Stimulated activated CD8-positive, alpha-beta memory T cell treated with anti-CD3 and anti-CD28 coated beads, Interleukin-7, amount 100 ng/mL, for 24 hours (primary cell): ENCODE results near the gene WNT1.

ENCODE experiments used
- DNase-seq: peaks from one replicate; pipeline ENCODE4 v3.0.0-alpha.2; 2020; ENCODE audit warnings: low read depth

The WNT1 gene

DNA sequence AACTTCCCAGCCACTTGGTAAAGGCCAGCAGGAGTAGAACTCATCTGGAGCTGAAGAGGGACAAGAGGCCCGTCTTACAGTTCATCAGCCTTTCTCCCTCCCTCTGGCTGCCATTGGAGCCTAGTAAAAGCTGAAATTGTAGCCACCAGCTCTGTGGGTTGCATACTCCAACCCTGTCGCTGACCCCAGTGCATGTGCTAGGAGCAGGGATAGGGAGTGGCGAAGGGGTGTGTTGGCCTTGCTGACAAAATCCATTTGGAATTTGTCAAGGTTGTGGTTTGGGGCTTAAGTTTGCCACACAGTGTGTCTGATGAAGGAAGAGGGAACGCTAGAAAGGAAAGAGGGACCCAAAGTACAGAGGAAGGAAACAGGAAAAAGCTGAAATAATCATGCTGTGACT, 16.8 kb upstream of the WNT1 start:
- no peak for DNase-seq

DNA sequence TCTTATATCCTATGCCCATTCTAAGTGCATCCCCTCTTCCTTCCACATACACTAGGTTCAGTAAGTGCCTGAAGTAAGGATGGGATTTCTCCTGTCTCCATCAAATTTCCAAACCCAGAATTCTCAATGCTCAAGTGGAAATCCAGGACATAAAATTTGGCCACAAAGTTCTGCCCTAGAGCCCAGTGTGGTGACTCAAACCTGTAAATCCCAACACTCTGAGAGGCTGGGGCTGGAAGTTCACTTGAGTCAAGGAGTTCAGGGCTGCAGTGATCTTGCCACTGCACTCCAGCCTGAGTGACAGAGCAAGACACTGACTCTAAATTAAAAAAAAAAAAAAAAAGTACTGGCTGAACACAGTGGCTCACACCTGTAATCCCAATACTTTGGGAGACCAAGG, 16.3 kb upstream of the WNT1 start:
- DNase-seq = no peak

DNA sequence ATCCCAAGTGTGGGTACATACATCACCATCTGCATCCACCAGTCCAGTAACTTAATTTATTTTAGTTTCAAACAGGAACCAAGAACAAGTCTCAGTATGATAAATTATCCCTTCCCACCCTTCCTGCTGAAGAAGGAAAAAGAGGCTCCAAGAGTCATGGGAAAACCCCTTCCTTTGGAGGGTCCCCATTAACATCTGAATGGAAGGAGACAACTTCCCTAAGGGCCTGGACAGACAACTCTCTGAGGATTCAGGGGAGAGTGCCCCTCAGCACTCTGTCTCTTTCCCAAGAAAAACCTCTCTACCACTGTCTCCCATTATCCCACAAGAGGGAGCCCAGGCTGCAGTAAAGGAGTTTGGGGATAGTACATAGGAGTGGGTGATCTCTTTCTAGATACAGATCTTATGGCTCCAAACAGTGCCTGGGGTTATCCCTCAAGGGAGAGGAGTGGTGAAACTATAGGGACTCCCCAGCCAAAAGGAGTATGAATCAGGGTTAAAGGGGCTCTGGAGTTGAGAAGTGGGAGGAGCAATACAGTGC, 12.8 kb upstream of the WNT1 start:
- no peak for DNase-seq

DNA sequence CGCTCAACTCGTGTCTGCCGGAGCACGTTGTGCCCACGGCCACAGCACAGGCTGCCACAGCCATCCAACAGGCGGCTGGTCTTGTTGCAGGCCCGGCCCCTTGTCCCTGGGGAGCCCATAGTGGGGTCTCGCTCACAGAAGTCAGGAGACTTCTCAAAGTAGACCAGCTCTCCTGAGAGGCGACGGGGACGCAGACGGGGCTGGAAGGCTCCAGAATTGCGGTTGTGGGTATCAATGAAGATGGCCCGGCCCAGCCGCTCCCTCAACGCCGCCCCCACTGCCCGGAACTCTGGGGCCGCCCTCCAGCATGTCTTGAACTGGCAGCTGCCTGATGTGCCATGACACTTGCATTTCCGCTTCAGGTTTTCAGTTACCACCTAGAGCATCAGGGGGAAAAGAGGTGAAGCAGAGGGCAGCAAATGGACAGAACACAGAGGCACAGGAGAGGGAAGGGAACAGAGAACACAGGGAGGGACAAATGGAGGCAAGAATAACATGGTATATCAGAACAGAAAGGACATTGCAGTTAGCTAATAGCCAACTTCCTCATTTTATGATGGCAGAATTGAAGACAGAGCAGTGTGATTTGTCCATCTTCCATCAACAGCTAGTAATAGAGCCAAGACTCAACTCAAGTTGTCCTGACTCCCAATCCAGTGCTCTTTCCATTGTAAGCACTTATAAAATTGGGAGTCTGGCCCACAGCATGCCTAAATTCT, 11.8 kb upstream of the WNT1 start:
- no peak for DNase-seq

DNA sequence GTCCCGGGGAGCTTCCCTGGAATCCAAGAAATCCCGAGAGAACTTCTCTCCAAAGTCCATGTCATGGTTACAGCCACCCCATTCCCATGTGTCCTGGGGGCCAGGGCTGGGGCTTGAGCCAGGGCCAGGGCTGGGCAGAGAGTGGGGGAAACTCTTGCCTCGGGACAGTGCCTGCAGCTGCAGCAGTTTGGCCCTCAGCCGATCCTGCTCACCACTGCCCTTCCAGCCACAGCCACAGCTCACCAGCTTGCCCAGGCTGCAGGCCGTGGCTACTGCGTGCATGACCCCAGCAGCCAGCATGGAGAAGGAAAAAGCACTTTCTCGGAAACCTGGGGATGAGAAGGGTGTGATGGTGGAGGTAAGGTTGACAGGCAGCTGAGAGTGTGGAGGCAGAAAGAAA, 10.1 kb upstream of the WNT1 start:
- no peak for DNase-seq

DNA sequence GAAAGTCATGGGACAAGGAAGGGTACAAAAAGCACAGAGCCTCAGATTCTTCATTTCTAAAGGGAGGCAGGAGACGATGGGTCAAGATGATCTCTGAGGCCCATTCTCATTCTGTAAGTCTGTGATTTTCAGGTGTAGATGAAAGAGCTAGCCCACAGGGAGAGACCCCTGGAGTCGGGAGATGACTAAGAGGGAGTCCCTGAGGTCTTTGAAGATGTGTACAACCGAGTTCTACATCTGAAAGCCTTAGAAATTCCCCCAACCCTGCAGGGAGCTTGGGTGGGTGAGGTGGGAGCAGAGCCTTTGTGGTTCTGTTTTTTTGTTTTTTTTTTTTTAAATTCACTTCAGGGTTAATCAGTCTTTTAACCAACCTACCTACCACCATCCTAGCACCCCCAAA, 9.7 kb upstream of the WNT1 start:
- DNase-seq = no peak

DNA sequence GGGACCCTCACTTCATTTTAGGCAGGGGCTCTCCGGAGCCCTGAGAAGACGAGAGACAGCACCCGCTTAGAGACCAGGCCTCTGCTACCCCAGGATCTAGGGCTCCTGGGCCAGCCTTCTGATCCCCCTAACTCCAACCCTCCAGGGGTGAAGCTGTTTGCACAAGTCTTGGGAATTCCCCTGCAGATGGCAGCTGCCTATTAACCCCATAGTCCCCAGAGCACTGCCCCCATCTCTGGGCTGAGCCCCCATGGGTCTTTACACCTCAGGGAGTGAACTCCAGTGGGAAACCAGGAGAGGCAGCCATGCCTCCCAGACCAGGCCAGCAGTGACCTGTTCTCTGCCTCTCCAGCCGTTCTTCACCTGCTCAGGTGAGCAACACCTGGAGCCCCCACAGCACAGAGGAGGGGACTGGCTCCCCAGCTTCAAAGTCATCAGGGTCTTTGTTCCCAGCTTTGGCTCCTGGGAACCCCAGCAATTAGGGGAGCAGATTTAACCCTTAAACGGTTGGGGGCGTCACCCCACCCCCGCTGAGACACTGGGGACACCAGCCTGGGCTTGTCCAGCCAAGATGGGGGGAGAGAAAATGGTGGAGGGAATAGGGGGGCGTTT, 8.9 kb upstream of the WNT1 start:
- no peak for DNase-seq

DNA sequence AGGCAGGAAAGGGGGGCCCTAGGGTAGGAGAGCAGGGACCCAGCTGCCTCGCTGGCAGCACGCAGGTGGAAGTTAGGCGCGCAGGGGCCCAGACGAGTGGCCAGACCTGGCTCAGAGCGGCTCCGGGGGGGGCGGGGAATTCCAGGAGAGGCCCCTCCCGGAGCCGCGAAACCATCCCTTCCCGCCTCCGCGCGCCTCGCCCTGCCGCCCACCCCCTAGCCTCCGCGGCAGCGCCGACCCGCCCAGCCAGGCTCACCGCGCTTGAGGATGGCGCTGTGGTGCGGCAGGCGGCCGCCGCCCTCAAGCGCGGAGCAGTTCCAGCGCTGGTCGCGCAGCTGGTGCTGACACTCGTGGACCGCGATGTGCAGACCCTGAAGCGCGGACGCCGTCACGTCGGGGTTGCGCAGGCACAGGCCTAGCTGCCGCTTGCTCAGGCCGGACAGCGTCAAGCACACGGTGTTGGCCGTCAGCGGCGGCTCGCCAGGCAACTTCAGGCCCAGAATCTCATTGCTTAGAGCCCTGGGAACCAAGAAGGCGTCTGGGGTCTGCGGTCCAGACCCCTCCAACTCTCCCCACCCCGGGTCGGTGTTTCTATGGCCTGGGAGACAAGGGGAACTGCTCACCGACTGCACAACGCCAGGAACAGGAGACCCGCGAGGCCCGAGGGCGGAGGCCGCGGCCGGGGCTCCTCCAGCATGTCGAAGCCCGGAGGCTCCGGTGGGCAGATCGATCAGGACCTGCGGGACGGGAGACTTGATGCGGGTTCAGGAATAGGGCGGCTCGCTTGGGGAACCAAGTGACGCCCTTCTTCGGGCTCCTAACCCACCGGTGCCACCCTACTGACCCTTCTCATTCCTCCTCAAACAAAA, 8.1 kb upstream of the WNT1 start:
- no peak for DNase-seq

DNA sequence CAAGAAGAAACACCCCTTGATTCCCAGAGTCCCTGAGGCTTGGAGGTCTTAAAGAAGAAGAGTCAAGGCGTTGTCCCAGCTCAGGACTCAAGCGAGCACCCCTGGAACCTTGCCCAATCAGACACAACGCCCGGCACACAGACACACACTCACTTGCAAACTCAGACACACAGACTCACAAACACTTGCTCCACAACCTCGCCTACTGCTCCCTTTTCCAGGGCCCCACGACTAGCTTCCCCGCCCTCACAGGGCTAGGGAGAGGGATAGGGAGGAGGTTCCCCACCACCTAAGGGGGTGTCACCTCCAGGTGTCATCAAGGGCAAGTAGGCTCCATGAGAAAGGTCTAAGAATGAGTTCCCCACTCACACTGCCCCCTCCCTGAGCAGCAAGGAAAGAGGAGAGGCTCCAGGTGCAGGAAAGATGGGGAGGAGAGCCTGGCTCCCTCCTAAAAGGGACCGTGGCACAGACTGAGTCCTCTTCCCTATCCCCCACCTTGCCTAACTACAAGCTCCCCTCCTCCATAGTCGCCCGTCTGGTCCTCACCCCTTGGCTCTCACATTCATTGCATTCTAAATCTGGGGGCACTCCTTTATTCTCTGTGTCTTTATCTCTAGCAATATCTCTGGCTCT, 7.3 kb upstream of the WNT1 start:
- DNase-seq = no peak

DNA sequence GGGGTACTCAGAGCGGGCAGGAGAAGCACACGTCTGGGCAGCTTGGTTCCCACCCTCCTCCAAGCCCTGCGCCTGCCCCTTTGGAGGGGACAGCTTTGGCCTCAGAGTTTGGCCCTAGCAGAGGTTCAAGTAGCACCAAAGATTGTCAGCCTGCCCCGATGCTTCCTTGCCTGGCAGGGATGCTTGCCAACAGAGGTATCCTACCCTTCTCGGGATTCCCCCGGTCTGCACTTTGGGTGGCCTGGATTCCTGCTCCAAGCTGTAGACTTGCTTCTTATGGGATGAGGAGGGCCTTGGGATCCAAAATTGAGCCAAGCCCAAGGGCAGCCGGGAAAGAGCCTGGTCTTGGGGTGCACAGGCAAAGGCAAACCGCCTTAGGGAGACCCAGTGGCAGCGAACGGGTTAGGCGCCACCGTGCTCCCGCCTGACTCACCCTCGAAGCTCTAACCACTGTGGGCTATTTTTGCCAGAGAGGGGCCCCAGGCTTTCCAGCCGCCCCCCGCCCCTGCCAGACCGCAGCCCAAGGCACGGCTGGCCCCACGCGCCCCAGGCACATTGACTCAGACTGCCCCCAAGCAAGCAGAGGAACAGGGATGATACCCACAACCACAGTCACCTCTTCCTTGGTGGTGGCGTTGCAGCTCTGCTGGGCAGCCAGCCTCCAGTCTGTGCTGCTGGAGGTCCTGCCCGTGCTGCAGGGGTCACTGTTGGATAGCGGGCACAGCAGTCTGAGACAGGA, 5.7 kb upstream of the WNT1 start:
- no peak for DNase-seq

DNA sequence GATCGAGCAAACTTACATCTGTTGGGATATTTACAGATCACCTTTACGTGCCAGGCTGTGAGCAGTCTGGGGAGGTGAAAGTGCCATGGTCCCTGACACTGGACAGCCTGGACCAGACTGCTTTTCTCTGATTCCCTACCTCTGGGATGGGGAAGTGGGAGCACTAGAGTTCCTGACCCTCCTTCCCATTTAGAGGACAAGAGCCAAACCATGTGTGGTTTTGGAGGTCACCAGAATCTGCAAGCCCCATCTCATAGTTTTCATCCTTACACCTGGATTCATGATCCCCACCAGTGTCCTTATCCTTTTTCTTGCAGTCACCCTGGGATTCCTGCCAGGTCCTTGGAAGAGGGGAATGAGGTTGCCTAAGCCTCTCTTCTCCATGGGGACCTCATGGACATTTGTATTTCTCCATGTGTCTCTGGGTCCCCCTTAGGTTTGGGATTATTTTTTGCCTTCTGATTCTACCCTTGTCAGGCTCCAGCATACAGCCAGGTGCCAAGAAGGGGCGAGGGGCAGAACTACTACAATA, 5.1 kb upstream of the WNT1 start:
- DNase-seq = no peak

DNA sequence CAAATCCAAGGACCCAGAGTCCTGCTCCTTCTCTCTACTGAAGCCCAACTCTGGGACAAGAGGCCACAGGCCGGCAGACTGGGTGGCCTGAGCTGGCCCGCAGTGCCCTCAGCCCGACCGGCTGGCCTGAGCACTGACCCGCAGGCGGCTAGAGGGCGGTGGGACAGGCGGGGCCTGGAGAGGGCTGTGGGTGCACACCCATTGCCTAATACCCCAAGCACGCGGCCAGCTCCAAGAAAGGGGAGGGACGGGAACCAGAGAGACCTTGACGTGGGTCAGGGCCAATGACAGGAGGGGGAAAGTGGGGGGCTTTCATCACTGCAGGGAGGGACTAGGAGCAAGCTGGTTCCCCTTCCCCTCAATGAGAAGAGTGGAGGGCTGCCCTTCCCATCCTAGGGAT, 4.6 kb upstream of the WNT1 start:
- DNase-seq = no peak

DNA sequence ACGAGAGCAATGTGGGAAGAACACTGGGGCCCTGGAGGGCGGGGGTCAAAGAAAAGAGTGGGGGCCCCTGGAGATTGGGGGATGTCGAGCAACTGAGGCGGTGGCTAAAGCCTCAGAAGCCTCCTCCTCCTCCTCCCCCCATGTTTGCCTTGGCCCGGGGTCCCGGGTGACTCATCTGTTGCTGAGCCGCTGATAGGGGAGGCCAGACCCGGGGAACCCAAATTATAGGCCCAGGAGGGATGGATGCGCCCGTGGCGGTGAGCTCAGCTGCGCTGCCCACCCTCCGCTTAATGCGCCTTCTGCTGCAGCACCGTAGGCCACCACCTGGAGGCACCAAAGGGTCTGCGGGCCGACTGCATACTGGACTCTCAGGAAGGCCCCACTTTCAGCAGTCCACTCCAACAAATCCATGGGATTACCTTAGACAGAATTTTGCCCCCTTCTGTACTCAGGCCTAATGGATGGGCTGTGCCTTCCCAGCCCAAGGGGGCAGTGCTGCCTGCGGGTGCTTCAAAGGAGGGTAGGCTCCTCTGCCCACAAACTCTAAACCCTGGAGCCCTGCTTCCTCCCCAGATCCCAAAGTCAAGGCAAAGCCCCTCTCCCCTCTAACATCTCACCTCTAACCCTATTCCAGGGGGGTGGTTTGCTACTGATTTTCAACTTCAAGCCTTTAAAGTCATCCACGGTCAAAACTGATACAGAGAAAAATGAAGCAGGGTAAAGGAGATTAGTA, 4.0 kb upstream of the WNT1 start:
- no peak for DNase-seq

DNA sequence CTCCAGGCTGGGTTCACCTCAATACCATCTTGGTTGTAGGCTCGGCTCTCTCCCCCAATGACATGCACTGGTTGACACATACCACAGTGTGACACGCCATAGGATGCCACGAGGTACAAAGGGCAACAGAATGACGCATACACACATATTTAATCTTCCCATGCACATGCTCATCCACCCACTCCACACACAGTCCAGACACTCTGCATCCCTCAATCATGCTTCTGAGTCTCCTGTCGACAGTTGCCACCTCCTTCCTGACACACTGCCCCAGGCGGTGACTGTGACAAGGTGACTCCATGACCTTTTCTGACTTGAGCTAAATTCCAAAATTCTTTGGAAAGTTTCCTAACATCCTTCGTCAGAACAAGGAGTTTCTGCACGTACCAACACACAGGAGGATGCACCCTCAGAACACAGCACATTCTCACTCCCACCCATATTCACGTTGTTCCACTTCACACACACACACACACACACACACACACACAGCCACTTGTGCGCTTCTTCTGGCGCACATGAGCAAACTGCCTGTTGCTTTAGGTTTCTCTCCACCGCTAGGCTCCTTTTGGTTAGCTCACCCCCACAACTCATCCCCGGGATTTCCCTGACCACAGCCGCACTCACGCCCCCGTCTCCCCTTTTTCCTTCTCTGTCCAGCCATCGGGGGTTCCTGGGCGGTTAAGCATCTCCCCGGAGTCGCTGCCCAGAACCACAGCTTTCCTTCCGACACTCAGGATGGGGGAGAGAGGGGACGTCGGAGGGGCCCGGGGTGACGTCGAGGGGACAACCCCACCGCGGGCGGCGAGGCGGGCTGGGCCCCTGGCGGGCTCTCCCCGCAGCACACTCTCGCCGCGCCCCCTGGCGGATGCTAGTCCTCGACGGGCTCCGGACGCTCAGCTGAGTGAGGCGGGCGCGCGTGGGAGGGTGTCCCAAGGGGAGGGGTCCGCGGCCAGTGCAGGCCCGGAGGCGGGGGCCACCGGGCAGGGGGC, 536 bp upstream of the WNT1 start:
- peak; percentile 63 for DNase-seq

DNA sequence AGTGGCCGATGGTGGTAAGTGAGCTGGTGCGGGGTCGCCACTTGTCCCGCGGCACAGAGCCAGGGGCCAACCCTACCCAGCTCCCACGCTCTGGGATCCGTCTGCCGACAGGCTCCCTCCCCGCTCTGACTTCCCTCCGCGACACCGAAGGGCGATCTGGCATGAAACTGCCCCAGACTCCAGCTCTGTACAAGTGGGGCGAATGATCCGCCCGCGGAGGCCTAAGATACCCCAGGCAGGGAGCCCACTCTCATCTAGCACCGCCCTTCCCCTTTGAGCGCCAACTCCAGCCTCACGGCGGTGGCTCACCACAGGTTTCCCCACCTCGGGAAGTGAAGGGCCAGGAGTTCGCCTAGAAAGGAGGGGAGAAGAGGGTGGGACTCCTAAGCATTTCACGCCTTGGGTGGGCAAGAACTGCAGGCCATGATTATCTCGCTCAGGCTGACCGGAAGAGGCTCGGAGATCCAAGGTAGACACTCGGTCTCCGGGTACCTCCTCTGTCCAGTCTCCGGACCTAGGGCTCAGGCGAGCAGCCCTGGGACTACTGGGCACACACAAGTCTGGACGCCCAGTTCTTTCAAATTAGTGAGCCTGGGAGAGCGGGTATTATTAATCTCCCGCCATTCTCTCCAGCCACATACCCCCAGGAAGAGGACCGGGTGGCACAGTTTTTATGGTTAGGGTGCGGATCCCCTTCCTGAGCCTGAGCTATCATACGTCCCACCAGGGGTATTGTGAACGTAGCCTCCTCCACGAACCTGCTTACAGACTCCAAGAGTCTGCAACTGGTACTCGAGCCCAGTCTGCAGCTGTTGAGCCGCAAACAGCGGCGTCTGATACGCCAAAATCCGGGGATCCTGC, 849 bp downstream of the WNT1 start:
- no peak for DNase-seq

DNA sequence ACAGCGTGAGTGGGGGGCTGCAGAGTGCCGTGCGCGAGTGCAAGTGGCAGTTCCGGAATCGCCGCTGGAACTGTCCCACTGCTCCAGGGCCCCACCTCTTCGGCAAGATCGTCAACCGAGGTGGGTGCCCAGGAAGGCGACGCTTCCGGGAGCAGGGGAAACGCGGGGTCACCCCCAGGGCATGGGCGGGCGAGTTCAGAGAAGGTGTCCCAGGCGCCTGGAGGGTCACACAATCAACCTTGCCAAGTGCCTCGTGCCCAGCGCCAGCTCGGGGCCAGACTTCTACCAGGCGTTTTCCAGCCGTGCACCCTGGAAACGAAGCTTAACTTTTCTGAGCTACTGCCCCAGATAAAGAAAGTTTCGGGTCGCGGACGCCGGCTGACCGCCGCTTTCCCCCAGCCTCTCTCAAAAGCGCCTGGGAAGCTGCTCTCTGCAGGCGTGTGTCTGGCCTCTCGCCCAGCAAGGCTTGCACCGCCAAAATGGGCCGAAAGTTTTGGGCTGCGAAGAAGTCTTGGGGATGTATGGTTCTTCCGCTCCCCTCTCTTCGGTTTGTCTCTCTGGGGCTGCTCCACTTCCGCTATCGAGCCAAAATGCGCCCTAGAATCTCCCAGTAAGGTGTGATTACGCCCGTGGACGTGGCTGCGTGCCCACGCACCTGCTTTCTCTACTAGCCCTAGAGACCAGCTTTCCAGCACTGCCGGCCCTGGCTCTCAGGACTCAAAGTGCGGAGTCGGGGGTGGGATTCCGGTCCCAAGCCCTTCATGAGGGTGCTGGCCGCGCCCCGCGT, 1.7 kb downstream of the WNT1 start:
- no peak for DNase-seq

DNA sequence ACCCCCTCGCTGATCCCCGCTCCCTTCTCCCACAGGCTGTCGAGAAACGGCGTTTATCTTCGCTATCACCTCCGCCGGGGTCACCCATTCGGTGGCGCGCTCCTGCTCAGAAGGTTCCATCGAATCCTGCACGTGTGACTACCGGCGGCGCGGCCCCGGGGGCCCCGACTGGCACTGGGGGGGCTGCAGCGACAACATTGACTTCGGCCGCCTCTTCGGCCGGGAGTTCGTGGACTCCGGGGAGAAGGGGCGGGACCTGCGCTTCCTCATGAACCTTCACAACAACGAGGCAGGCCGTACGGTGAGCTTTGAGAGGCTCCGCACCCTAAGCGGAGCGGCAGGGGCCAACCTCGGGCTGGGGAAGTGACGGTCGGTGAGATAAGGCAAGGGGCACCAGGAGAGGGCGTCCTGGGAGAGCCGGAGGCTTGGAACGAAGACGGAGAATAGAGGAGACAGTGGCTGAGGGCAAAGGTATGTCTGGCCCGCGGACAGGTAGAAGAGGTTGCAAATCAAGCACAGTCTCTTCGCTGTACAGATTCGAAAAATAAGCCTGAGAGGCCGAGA, 2.3 kb downstream of the WNT1 start:
- no peak for DNase-seq
